Fibroblast of peridontal ligament (primary cell): ENCODE results near the gene RIMS4.

Source experiments
- DNase-seq: peaks from one replicate; pipeline ENCODE4 v3.0.0-alpha.2; 2010; ENCODE audit errors: extremely low read depth

The RIMS4 gene

DNA sequence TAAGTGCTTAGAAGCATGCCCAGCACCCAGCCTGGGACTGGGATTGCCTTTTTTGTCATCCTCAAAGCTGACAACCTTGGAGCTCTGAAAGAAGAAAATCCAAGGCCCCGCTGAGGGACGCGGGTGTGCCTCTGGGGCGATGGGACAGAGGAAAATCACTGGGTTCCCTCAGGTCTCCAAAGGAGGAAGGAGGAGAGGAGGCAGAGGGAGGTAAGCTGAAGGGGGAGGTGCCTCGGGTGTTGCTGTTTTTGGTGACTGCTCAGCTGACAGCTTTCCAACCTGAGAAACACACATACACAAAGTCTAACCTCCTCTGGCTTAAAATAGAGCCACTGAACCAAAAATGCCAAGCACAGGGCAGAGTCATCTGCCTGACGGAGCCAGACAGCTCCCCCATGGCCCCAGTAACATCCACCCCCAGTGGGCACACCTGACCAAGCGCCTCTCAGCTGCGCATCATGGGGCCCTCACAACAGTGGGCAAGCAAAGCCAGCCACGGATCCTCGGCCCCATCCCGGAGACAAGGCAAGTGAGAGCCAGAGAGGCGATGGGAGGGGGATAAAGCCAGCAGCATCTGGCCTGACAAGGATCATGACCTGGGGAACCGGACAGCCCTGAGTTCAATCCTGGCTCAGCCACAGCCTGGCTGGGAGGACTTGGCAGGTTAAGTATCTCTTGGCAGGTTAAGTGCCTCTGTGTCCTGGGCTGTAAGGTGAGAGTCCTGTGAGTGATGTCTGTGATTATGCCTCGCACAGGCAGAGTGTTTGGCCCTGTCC is 67.9 kb downstream of the RIMS4 start:
- no peak for DNase-seq

DNA sequence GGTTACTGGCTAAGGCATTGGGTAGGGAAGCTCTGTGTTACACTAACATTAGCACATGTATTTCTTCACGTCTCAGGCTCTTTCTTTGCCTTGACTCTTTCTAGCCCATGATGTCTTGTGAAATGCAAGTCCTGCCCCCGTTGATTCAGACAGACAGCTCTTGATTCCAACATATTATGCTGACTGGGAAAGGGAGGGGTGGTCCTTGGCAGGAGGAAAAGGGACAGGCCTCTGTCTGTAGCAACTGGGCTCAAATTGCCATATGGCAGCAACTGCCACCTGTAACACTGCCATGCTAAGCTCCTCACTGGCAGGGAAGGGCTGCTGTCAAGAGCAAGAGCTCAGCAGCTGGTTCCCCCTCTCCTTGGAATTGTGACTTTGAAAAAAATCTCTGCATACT is 70.4 kb downstream of the RIMS4 start:
- no peak for DNase-seq

- DNase-seq: peak; percentile 72
Observed at GRCh38 chr20:44738813-44739477, 71.4 kb downstream of the RIMS4 start.

GRCh38 chr20:44737116-44737515 is 73.2 kb downstream of the RIMS4 start:
- DNase-seq: no peak

GRCh38 chr20:44736170-44737021 is 74.0 kb downstream of the RIMS4 start:
- DNase-seq: peak; percentile 79

DNA sequence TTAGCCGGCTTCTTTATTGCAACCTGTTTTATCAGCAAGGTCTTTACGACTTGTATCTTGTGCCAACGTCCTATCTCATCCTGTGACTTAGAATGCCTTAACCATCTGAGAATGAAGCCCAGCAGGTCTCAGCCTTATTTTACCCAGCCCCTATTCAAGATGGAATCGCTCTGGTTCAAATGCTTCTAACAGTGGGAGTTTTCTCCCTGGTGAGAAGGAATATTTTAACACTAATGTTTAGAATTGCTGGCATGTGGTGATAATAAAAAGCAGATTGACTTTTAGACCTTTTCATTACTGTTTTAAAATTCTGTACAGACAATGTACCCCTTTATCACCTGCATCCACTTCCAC is 74.6 kb downstream of the RIMS4 start:
- no peak for DNase-seq

DNA sequence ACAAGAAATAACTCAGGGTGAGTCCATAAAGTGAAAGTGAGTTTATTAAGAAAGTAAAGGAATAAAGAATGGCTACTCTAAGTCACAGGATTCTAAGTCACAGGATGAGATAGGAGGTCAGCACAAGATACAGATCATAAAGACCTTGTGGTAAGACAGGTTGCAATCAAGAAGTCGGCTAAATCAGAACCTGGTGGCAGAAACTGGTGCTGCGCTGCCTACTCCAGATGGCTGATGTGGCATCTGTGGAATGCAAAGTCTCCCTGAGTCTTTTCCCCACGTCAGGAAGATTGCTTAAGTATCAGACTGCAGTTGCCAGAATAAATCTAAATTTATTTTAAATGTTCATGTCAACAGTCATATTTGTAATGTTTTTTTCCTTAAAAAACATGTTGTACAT is 75.4 kb downstream of the RIMS4 start:
- peak; percentile 94 for DNase-seq

GRCh38 chr20:44733341-44734069 is 76.8 kb downstream of the RIMS4 start:
- peak; percentile 86 for DNase-seq

- no peak for DNase-seq
Observed at GRCh38 chr20:44732327-44732726, 78.0 kb downstream of the RIMS4 start.

GRCh38 chr20:44731657-44732056 is 78.7 kb downstream of the RIMS4 start:
- DNase-seq: no peak

DNA sequence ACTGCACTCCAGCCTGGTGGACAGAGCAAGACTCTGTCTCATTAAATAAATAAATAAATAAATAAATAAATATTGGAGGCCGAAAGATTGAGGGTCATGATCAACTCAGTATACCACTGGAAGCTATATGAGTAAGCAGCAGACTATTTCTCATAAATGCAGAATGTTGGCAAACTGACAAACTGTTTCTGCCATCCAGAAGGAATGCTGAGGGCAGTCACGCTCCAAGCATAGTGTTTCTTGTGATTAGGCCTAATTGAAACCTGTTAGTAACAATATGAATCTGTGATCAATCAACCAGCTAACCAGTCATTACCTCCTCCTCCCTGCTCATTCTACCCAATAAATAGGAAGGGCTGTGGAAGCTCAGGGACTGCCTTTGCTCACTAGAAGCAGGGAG is 79.9 kb downstream of the RIMS4 start:
- DNase-seq: peak; percentile 97

- peak; percentile 94 for DNase-seq
Observed at GRCh38 chr20:44728801-44729443, 81.4 kb downstream of the RIMS4 start.

- DNase-seq: no peak
Observed at GRCh38 chr20:44727651-44728050, 82.7 kb downstream of the RIMS4 start.

DNA sequence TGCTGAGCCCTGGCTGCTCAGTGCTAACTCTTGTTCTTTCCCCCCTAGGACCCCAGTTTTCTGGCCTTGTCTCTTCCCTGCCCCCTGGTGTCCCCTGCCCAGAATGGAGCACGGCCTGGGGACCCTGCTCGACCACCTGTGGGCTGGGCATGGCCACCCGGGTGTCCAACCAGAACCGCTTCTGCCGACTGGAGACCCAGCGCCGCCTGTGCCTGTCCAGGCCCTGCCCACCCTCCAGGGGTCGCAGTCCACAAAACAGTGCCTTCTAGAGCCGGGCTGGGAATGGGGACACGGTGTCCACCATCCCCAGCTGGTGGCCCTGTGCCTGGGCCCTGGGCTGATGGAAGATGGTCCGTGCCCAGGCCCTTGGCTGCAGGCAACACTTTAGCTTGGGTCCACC is 83.3 kb downstream of the RIMS4 start:
- no peak for DNase-seq

DNA sequence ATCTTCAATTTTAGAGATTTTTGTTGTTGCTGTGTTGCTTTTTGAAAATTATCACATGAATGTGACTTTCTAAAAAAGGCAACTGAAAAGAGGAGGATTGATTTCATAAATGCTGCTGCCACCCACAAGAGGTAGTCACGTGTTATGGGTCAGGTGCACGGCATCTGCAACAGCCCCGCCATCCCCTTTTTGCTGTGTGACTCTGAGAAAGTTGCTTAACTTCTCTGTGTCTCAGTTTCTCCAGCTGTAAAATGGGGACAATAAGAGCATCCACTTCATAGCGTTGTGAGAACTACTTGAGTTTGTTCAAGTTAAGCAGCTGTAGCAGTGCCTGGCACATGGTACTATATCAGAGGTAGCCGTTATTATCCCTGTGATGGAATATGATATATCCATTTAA is 84.5 kb downstream of the RIMS4 start:
- DNase-seq: no peak

GRCh38 chr20:44724423-44725091 is 85.8 kb downstream of the RIMS4 start:
- no peak for DNase-seq

DNA sequence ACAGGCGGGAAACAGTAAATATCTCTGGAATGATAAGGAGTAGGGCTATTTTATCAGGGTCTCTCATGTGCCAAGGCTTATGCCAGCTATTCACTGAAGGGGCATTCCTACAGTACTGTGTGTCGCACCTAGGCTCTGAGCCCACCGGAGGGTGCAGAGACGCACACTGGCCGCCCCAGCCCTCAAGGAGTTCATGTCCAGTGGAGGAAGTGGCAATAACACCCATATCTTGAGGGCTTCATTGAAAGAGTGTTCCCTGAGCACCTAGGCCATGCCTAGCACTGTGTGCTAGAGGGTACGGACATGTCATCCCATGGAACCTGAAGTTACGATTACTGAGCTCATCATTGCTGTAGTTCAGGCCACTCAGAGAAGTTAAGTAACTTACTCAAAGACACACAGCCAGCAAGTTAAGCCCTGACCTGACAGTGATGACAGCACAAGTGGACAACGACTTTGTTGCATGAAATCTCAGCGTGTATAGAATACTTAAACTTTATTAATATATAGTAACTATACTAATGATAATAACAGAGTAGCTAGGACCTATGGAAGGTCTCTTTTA is 86.5 kb downstream of the RIMS4 start:
- DNase-seq: no peak

DNA sequence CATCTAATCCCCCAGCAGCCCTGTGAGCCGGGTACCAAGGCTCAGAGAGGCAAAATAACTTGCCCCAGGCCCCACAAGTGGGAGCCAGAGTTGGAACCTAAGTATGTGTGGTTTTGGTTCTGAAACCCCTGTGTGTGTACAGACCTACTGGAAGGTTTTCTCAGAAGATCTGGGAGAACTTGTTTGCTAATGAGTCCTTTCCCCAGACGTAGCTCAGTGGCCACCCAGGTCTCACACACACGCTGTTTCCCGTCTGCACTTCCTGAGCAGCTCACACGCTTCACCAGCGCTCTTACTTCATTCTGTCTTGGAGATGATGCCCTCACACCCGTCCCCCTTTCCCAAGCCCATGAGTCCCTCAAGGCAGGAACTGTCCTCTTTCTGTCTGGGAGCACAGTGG is 87.0 kb downstream of the RIMS4 start:
- DNase-seq: no peak

DNA sequence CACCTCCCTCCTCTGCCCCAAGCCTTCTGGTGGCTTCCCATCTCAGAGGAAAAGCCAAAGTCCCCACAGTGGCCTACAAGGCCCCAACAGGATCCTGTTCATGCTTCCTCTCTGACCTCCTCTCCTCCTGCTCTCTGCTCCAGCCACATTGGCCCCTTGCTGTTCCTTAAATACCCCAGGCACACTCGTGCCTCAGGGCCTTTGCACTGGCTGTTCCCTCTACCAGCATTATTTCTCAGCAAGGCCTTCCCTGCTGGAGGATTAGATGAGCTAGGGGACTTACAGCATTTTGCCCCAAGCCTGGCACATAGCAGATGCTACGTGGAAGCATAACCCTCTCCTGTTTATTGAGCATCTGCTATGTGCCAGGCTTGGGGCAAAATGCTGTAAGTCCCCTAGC is 87.4 kb downstream of the RIMS4 start:
- DNase-seq: no peak

GRCh38 chr20:44721785-44722054 is 88.6 kb downstream of the RIMS4 start:
- no peak for DNase-seq
